22Rv1 (cell line): ENCODE results near the gene KIAA1958.

Source experiments
- ZFX ChIP-seq: fragments of 450-650 bp; IDR thresholded peaks from 2 replicates; pipeline ENCODE4 v1.6.1; 2017; ENCODE audit warnings: antibody characterized with exemption, borderline replicate concordance
- TF ChIP-seq, protein P1 (sequence below): fragments of 450-650 bp; IDR thresholded peaks from 2 replicates; pipeline ENCODE4 v1.5.1; 2017; ENCODE audit warnings: mild to moderate bottlenecking

DNA sequence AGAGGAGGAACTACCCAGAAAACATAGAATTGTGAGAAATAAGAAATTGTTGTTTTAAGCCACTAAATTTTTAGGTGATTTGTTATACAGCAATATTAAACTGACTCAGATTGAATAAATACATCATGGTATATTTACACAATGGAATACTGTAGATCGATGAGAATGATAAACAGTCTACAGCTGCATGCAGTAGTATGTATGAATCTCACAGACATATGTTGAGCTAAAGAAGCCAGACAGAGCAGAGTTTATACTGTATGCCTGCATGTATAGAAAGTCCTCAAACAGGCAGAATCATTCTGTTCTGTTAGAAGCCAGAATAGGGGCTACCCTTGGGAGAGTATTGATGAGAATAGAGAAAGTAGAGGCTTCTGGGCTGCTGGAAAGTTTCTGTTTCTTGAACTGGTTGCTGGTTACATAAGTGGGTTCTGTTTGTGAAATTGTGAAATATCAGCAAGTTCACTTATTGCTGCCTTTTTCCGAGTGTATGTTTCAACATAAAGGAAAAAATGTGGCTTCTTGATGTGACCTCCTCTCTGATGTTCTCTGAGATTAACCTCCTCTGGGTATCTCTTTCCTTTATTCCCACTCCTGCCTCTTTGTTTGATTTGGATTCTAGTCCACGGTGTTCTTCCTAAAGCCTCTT, 9.6 kb downstream of the KIAA1958 start:
- TF ChIP-seq, protein P1, sequence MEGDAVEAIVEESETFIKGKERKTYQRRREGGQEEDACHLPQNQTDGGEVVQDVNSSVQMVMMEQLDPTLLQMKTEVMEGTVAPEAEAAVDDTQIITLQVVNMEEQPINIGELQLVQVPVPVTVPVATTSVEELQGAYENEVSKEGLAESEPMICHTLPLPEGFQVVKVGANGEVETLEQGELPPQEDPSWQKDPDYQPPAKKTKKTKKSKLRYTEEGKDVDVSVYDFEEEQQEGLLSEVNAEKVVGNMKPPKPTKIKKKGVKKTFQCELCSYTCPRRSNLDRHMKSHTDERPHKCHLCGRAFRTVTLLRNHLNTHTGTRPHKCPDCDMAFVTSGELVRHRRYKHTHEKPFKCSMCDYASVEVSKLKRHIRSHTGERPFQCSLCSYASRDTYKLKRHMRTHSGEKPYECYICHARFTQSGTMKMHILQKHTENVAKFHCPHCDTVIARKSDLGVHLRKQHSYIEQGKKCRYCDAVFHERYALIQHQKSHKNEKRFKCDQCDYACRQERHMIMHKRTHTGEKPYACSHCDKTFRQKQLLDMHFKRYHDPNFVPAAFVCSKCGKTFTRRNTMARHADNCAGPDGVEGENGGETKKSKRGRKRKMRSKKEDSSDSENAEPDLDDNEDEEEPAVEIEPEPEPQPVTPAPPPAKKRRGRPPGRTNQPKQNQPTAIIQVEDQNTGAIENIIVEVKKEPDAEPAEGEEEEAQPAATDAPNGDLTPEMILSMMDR = no peak
- TF ChIP-seq ZFX = no peak
